ENCODE results near the gene NFAM1.

The NFAM1 gene

GRCh38 chr22:42416671-42417230 is 15.5 kb downstream of the NFAM1 start:
- DNase-seq (ENCODE audit: low read depth, low spot score), result no peak

GRCh38 chr22:42414565-42415303 is 17.5 kb downstream of the NFAM1 start:
- DNase-seq (ENCODE audit: low read depth, low spot score), result no peak

GRCh38 chr22:42414021-42414420 is 18.2 kb downstream of the NFAM1 start:
- DNase-seq (ENCODE audit: low read depth, low spot score), result no peak

GRCh38 chr22:42412744-42413333 is 19.4 kb downstream of the NFAM1 start:
- no peak for DNase-seq (ENCODE audit: low read depth, low spot score)

GRCh38 chr22:42410708-42411107 is 21.5 kb downstream of the NFAM1 start:
- DNase-seq (ENCODE audit: low read depth, low spot score), result no peak

GRCh38 chr22:42408810-42409529 is 23.2 kb downstream of the NFAM1 start:
- DNase-seq (ENCODE audit: low read depth, low spot score), result no peak

- no peak for DNase-seq (ENCODE audit: low read depth, low spot score)
These were observed 23.9 kb downstream of the NFAM1 start for GRCh38 chr22:42408276-42408675.

- no peak for DNase-seq (ENCODE audit: low read depth, low spot score)
These were observed 27.9 kb downstream of the NFAM1 start for GRCh38 chr22:42404266-42404665.

GRCh38 chr22:42401535-42402334 is 30.5 kb downstream of the NFAM1 start:
- no peak for DNase-seq (ENCODE audit: low read depth, low spot score)

- DNase-seq (ENCODE audit: low read depth, low spot score), result no peak
These were observed 31.2 kb downstream of the NFAM1 start for GRCh38 chr22:42400811-42401534.

- no peak for DNase-seq (ENCODE audit: low read depth, low spot score)
These were observed 32.6 kb downstream of the NFAM1 start for GRCh38 chr22:42399315-42400271.

GRCh38 chr22:42397332-42398249 is 34.6 kb downstream of the NFAM1 start:
- DNase-seq (ENCODE audit: low read depth, low spot score), result no peak

GRCh38 chr22:42396621-42397331 is 35.4 kb downstream of the NFAM1 start:
- no peak for DNase-seq (ENCODE audit: low read depth, low spot score)

GRCh38 chr22:42389143-42389542 is 43.1 kb downstream of the NFAM1 start:
- no peak for DNase-seq (ENCODE audit: low read depth, low spot score)

GRCh38 chr22:42388130-42388797 is 43.9 kb downstream of the NFAM1 start:
- no peak for DNase-seq (ENCODE audit: low read depth, low spot score)

- no peak for DNase-seq (ENCODE audit: low read depth, low spot score)
These were observed 44.6 kb downstream of the NFAM1 start for GRCh38 chr22:42387631-42388030.

- DNase-seq (ENCODE audit: low read depth, low spot score), result no peak
These were observed 46.5 kb downstream of the NFAM1 start for GRCh38 chr22:42385696-42386095.

- no peak for DNase-seq (ENCODE audit: low read depth, low spot score)
These were observed 47.7 kb downstream of the NFAM1 start for GRCh38 chr22:42384506-42384905.
